NCI-H2107 treated with DMSO at 0.1 percent for 48 hours (cell line): ENCODE measurements around the gene CYP2A7.
"Not testable (repeated sequence)": the region's sequence is repeated elsewhere in the genome, so short reads cannot be mapped to it uniquely, and the experiment has no call there.

Experiments used
- DNase-seq: peaks from one replicate; lab custom pipeline; 2025; ENCODE audit not compliant: unreplicated experiment; lab: John Stamatoyannopoulos, UW

The CYP2A7 gene

GRCh38 chr19:40899964-40900363 lies 17.9 kb upstream of the CYP2A7 start:
- not testable (repeated sequence) for DNase-seq

- DNase-seq = not testable (repeated sequence)
Observed at GRCh38 chr19:40896843-40897789, 15.1 kb upstream of the CYP2A7 start.

- DNase-seq = no peak
Observed at GRCh38 chr19:40896418-40896796, 14.4 kb upstream of the CYP2A7 start.

- no peak for DNase-seq
Observed at GRCh38 chr19:40893112-40893511, 11.1 kb upstream of the CYP2A7 start.

- DNase-seq = no peak
Observed at GRCh38 chr19:40889366-40889765, 7.3 kb upstream of the CYP2A7 start.

GRCh38 chr19:40888191-40888590 lies 6.2 kb upstream of the CYP2A7 start:
- DNase-seq = no peak

- DNase-seq = not testable (repeated sequence)
Observed at GRCh38 chr19:40884187-40884931, 2.3 kb upstream of the CYP2A7 start.

- not testable (repeated sequence) for DNase-seq
Observed at GRCh38 chr19:40879349-40879748, 2.7 kb downstream of the CYP2A7 start.

GRCh38 chr19:40875526-40875951 lies 6.5 kb downstream of the CYP2A7 start:
- DNase-seq = not testable (repeated sequence)

- DNase-seq = not testable (repeated sequence)
Observed at GRCh38 chr19:40874874-40875273, 7.2 kb downstream of the CYP2A7 start.

- DNase-seq = not testable (repeated sequence)
Observed at GRCh38 chr19:40873873-40874272, 8.2 kb downstream of the CYP2A7 start.

GRCh38 chr19:40872209-40872608 lies 9.8 kb downstream of the CYP2A7 start:
- DNase-seq = no peak

- no peak for DNase-seq
Observed at GRCh38 chr19:40867701-40868100, 14.3 kb downstream of the CYP2A7 start.

- not testable (repeated sequence) for DNase-seq
Observed at GRCh38 chr19:40864739-40865496, 17.1 kb downstream of the CYP2A7 start.

GRCh38 chr19:40862785-40863184 lies 19.2 kb downstream of the CYP2A7 start:
- DNase-seq = no peak

GRCh38 chr19:40862333-40862732 lies 19.7 kb downstream of the CYP2A7 start:
- no peak for DNase-seq

GRCh38 chr19:40858109-40858508 lies 23.9 kb downstream of the CYP2A7 start:
- DNase-seq = no peak

- not testable (repeated sequence) for DNase-seq
Observed at GRCh38 chr19:40852467-40853152, 29.4 kb downstream of the CYP2A7 start.

- DNase-seq = not testable (repeated sequence)
Observed at GRCh38 chr19:40850277-40850676, 31.8 kb downstream of the CYP2A7 start, which contains the start of gene CYP2A6. TSS of gene CYP2A6 (minus strand) at chr19:40850447. CDS start at chr19:40850426, 21 bp downstream.

- DNase-seq = not testable (repeated sequence)
Observed at GRCh38 chr19:40846722-40847121, 35.3 kb downstream of the CYP2A7 start.
